Neutrophil (primary cell): ENCODE measurements around the gene NAT10.

Experiments
- H3K27ac ChIP-seq: fragments of 200-600 bp; sonication (generic); 2 replicates; pipeline ENCODE4 v1.5.1; 2016; ENCODE audit warnings: mild to moderate bottlenecking, moderate library complexity
- H3K27me3 ChIP-seq: fragments of 200-600 bp; sonication (generic); 2 replicates; pipeline ENCODE4 v1.6.0; 2016; ENCODE audit warnings: mild to moderate bottlenecking
- H3K36me3 ChIP-seq: fragments of 200-600 bp; sonication (generic); 2 replicates; pipeline ENCODE4 v1.5.1; 2017
- H3K4me1 ChIP-seq, 2 experiments: fragments of 200-600 bp in 1 of 2; sonication (generic) in 1 of 2; 1 replicate in 1 of 2; 2 replicates in 1 of 2; pipeline versions ENCODE4 v1.5.1 to v1.6.1; 2013 to 2016; ENCODE audit warnings: low read depth in 1 of 2, low read length in 1 of 2, mild to moderate bottlenecking in 1 of 2, moderate library complexity in 1 of 2; ENCODE audit not compliant: control insufficient read depth in 1 of 2, insufficient read depth in 1 of 2
- H3K4me3 ChIP-seq, 2 experiments: fragments of 200-600 bp in 1 of 2; sonication (generic) in 1 of 2; 1 replicate in 1 of 2; 2 replicates in 1 of 2; pipeline ENCODE4 v1.5.1; 2013 to 2016; ENCODE audit warnings: low read depth in 1 of 2, low read length in 1 of 2, mild to moderate bottlenecking in 1 of 2, moderate library complexity in 1 of 2
- H3K9me3 ChIP-seq: fragments of 200-600 bp; sonication (generic); 2 replicates; pipeline ENCODE4 v1.5.1; 2016
- CTCF ChIP-seq: fragments of 200-600 bp; sonication (generic); IDR thresholded peaks from 2 replicates; pipeline ENCODE4 v1.5.1; 2016; ENCODE audit warnings: antibody characterized with exemption

NAT10 gene

GRCh38 chr11:34098813-34099212 is 6.6 kb upstream of the NAT10 start:
- no peak for TF ChIP-seq CTCF
- H3K4me1 ChIP-seq = peaks cover 5 to 8% of the 10 kb centered on the region in 2 experiments
- H3K27ac ChIP-seq = peak overlapping the region; percentile 54
- no peaks in the 10 kb centered on the region for H3K9me3 ChIP-seq
- peaks cover 72% of the 10 kb centered on the region for H3K36me3 ChIP-seq
- H3K4me3 ChIP-seq = no peak overlapping the region
- no peaks in the 10 kb centered on the region for H3K27me3 ChIP-seq

- Histone ChIP-seq H3K27ac (peak overlapping the region; percentile 88), H3K36me3 (peaks cover 17% of the 10 kb centered on the region), H3K9me3 (no peaks in the 10 kb centered on the region), H3K4me1 (peaks cover 13 to 23% of the 10 kb centered on the region in 2 experiments), H3K27me3 (no peaks in the 10 kb centered on the region), H3K4me3 (peak overlapping the region; percentile 87 to 88)
- no peak for TF ChIP-seq CTCF
These were observed 750 bp upstream of the NAT10 start for GRCh38 chr11:34104680-34105078.

DNA sequence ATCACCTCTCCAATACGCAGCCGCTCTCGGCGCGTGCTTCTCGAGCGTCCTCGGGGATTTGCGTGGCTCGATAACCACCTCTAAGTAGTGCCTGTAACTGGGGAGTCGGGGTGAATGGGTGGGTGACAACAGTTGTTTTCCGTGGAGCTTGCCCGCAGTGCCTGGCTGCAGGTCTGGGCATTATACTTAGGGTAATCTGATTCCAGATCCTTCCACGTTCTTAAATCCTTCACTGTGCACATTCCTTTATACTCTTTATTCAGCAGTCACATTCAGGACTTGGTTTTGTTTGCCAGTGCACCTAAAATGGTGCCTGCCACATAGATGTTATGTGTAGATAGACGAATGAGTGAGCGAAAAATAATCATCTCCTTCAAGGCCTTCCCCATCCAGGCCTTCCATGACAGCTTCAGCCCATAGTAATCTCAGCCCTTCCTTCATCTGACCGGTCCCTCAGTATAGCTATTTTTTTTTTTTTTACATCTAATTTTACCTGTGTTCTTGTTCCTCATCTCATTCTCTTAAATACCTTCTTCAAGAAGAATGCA is 602 bp downstream of the NAT10 start:
- H3K27me3 ChIP-seq = no peaks in the 10 kb centered on the region
- peaks cover 13 to 23% of the 10 kb centered on the region in 2 experiments for H3K4me1 ChIP-seq
- no peak for TF ChIP-seq CTCF
- H3K36me3 ChIP-seq = peaks cover 7% of the 10 kb centered on the region
- H3K27ac ChIP-seq = peak overlapping the region; percentile 88
- H3K4me3 ChIP-seq = peak overlapping the region; percentile 87 to 88
- no peaks in the 10 kb centered on the region for H3K9me3 ChIP-seq

GRCh38 chr11:34111722-34112270 is 6.4 kb downstream of the NAT10 start:
- Histone ChIP-seq H3K27ac (no peak overlapping the region), H3K9me3 (no peaks in the 10 kb centered on the region), H3K4me1 (no peaks in the 10 kb centered on the region), H3K4me3 (no peak overlapping the region), H3K36me3 (peaks cover 45% of the 10 kb centered on the region), H3K27me3 (no peaks in the 10 kb centered on the region)
- no peak for TF ChIP-seq CTCF

DNA sequence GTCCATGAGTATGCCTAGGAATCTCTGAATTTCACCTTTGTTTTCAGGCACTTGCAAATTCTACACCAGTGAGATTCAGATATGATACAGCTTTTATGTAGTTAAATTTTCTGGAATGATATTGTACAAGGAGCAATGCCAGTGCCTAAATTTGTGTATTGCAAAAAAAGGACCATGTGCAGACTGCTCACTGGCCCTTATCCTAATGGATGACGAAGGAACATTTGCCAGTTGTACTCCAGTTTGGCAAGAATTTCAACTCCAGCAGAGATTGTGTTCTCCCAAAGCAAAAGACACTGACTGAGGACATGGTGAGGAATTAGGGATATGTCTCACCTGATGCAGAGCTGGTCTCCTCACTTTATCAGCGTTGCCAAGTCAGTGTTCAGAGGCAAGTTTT is 8.6 kb downstream of the NAT10 start:
- Histone ChIP-seq H3K4me3 (no peak overlapping the region), H3K9me3 (no peaks in the 10 kb centered on the region), H3K27ac (no peak overlapping the region), H3K27me3 (no peaks in the 10 kb centered on the region), H3K4me1 (no peaks in the 10 kb centered on the region), H3K36me3 (peaks cover 59% of the 10 kb centered on the region)
- TF ChIP-seq CTCF = no peak
